ENCODE measurements around the gene PRSS21. TPM values are rescaled to one million over a fixed set of nuclear protein-coding genes. Genes with fewer than 3 reads are reported as not detected.

The PRSS21 gene
- total RNA-seq, 1 donor from 2014 or later = not detected

GRCh38 chr16:2855536-2855935 lies 38.5 kb downstream of the PRSS21 start:
- intact Hi-C loops (cut with DNase I) = no loop called here
- DNase-seq (ENCODE audit: low spot score) = peak; percentile 31

GRCh38 chr16:2856061-2856670 lies 39.1 kb downstream of the PRSS21 start:
- intact Hi-C loops (cut with DNase I) = no loop called here
- DNase-seq (ENCODE audit: low spot score) = peak; percentile 56

GRCh38 chr16:2856686-2857450 lies 39.8 kb downstream of the PRSS21 start:
- intact Hi-C loops (cut with DNase I) = no loop called here
- DNase-seq (ENCODE audit: low spot score) = peak; percentile 54

- intact Hi-C loops (cut with DNase I) = no loop called here
These were observed 40.6 kb downstream of the PRSS21 start, which contains the start of gene PRSS22 for GRCh38 chr16:2857451-2858244. Gene PRSS22 (minus strand): TSS chr16:2858170. CDS start chr16:2858104, 66 bp downstream.

GRCh38 chr16:2858245-2859025 lies 41.4 kb downstream of the PRSS21 start:
- DNase-seq (ENCODE audit: low spot score) = peak; percentile 69
- intact Hi-C loops (cut with DNase I) = no loop called here

More at GRCh38 chr16:2857451-2858244, 40.6 kb downstream of the PRSS21 start, which contains the start of gene PRSS22:
- peak; percentile 56 for DNase-seq (ENCODE audit: low spot score)

GRCh38 chr16:2859686-2860265 lies 42.7 kb downstream of the PRSS21 start:
- intact Hi-C loops (cut with DNase I) = loop anchor here (10.0 kb wide), 1 partner anchor 135 kb away; the partner anchor contains the start of gene PRSS27
- DNase-seq (ENCODE audit: low spot score) = peak; percentile 71

- peak; percentile 24 for DNase-seq (ENCODE audit: low spot score)
- intact Hi-C loops (cut with DNase I) = loop anchor here (10.0 kb wide), 1 partner anchor 136 kb away; the partner anchor contains the start of gene PRSS27
These were observed 44.0 kb downstream of the PRSS21 start for GRCh38 chr16:2860826-2861567.

GRCh38 chr16:2865651-2866050 lies 48.6 kb downstream of the PRSS21 start:
- DNase-seq (ENCODE audit: low spot score) = peak; percentile 5
- intact Hi-C loops (cut with DNase I) = loop anchor here (5.0 to 10.0 kb wide), 3 partner anchors 47 to 141 kb away; partner anchors contain the start of genes ELOB, FLYWCH1 and PRSS27

- intact Hi-C loops (cut with DNase I) = loop anchor here (5.0 to 10.0 kb wide), 3 partner anchors 46 to 142 kb away; partner anchors contain the start of genes ELOB, FLYWCH1 and PRSS27
- peak; percentile 17 for DNase-seq (ENCODE audit: low spot score)
These were observed 49.4 kb downstream of the PRSS21 start for GRCh38 chr16:2866431-2866830.

GRCh38 chr16:2867661-2867986 lies 50.6 kb downstream of the PRSS21 start:
- intact Hi-C loops (cut with DNase I) = loop anchor here (5.0 to 10.0 kb wide), 3 partner anchors 45 to 143 kb away; partner anchors contain the start of genes ELOB, FLYWCH1 and PRSS27

GRCh38 chr16:2867987-2868789 lies 51.2 kb downstream of the PRSS21 start:
- DNase-seq (ENCODE audit: low spot score) = peak; percentile 96
- intact Hi-C loops (cut with DNase I) = loop anchor here (1.0 to 10.0 kb wide), 4 partner anchors 29 to 143 kb away; partner anchors contain the start of genes ELOB, FLYWCH1 and PRSS27

More at GRCh38 chr16:2867661-2867986, 50.6 kb downstream of the PRSS21 start:
- DNase-seq (ENCODE audit: low spot score) = no peak

Other genes with a start within 250 kb of the PRSS21 start
- gene KCTD5, start 134.7 kb upstream of the PRSS21 start, total RNA-seq = 13.9 TPM
- gene PRSS27, start 97.0 kb upstream of the PRSS21 start, total RNA-seq = 0.40 TPM
- gene SRRM2, start 64.6 kb upstream of the PRSS21 start, total RNA-seq = 335 TPM
- gene ELOB, start 40.0 kb upstream of the PRSS21 start, total RNA-seq = 278 TPM
- not detected for gene PRSS33, start 29.7 kb upstream of the PRSS21 start, total RNA-seq
- not detected for gene PRSS41, start 18.8 kb upstream of the PRSS21 start, total RNA-seq
- not detected for gene ZG16B, start 13.1 kb downstream of the PRSS21 start, total RNA-seq
- gene PRSS22, start 40.9 kb downstream of the PRSS21 start, total RNA-seq = not detected
- 20.8 TPM for gene FLYWCH2, start 66.0 kb downstream of the PRSS21 start, total RNA-seq
- 43.5 TPM for gene FLYWCH1, start 94.7 kb downstream of the PRSS21 start, total RNA-seq
- gene KREMEN2, start 147.0 kb downstream of the PRSS21 start, total RNA-seq = not detected
- 10.9 TPM for gene PAQR4, start 152.1 kb downstream of the PRSS21 start, total RNA-seq
- 1.8 TPM for gene PKMYT1, start 163.2 kb downstream of the PRSS21 start, total RNA-seq
- gene CLDN9, start 195.7 kb downstream of the PRSS21 start, total RNA-seq = 2.3 TPM
- gene CLDN6, start 200.9 kb downstream of the PRSS21 start, total RNA-seq = 0.16 TPM
- gene TNFRSF12A, start 203.1 kb downstream of the PRSS21 start, total RNA-seq = 229 TPM
- gene HCFC1R1, start 206.7 kb downstream of the PRSS21 start, total RNA-seq = 41.3 TPM
- 13.9 TPM for gene THOC6, start 206.8 kb downstream of the PRSS21 start, total RNA-seq
- gene BICDL2, start 219.7 kb downstream of the PRSS21 start, total RNA-seq = not detected
- 3.0 TPM for gene MMP25, start 229.3 kb downstream of the PRSS21 start, total RNA-seq
- gene IL32, start 248.4 kb downstream of the PRSS21 start, total RNA-seq = 32.3 TPM